Ovary (tissue), 9 donors: ENCODE measurements around the gene ABI1. TPM values are rescaled to one million over a fixed set of nuclear protein-coding genes. Genes with fewer than 3 reads are reported as not detected.

ENCODE experiments used
- DNase-seq, 5 donors: peaks; one replicate each; pipeline ENCODE4 v3.0.0-alpha.2; 2019 to 2020
- H3K27ac ChIP-seq, 2 donors: fragments of 200-600 bp; one replicate each; pipeline versions ENCODE4 v1.5.1 to v1.8.0; 2019 to 2022
- H3K27me3 ChIP-seq: fragments of 200-600 bp; one replicate; pipeline ENCODE4 v1.8.0; 2022
- H3K36me3 ChIP-seq: fragments of 200-600 bp; sonication (generic); one replicate; pipeline ENCODE4 v1.5.1; 2019
- H3K4me1 ChIP-seq: one replicate; pipeline ENCODE4 v1.8.1; 2013; ENCODE audit warnings: mild to moderate bottlenecking, moderate library complexity; ENCODE audit not compliant: insufficient read depth
- H3K4me3 ChIP-seq: fragments of 200-600 bp; sonication (generic); one replicate; pipeline ENCODE4 v1.5.1; 2017
- H3K9me3 ChIP-seq, 2 donors: fragments of 200-600 bp in 1 of 2; sonication (generic) in 1 of 2; one replicate each; pipeline versions ENCODE4 v1.5.1 to v1.8.1; 2013 to 2019; ENCODE audit warnings: mild to moderate bottlenecking in 1 of 2, moderate library complexity in 1 of 2
- CTCF ChIP-seq, 3 donors: fragments of 450-650 bp in 2 of 3; fragments of 200-600 bp in 1 of 3; IDR thresholded peaks; one replicate each; pipeline versions ENCODE4 v1.5.1 to v1.8.0; 2016 to 2022; ENCODE audit warnings: antibody characterized with exemption in 3 of 3, mild to moderate bottlenecking in 1 of 3
- EP300 ChIP-seq: sonication (generic); formaldehyde crosslinking; IDR thresholded peaks from one replicate; pipeline ENCODE4 v1.6.1; 2017; ENCODE audit warnings: antibody characterized with exemption
- POLR2A ChIP-seq: fragments of 450-650 bp; IDR thresholded peaks from one replicate; pipeline ENCODE4 v1.6.1; 2017; ENCODE audit warnings: antibody characterized with exemption, mild to moderate bottlenecking, moderate library complexity
- WGBS, 3 donors: extraction: QIAGEN DNeasy Blood & Tissue Kit in 1 of 3; methylation state at CpG; one replicate each; pipeline versions ENCODE4 v1.1.5 to v1.1.7; 2013 to 2017; 5-methylcytosine and 5-hydroxymethylcytosine counted together
- intact Hi-C, 4 donors: fragments of 100-400 bp; cut with DNase I; formaldehyde crosslinking; loops; one replicate each; pipeline versions ENCODE4 v1.11.0 to v1.15.1; 2022 to 2023
- polyA plus RNA-seq, 2 donors: library from polyadenylated mRNA; stranded (reverse); fragments of 200-250 nt in 1 of 2; fragments of 350-450 nt in 1 of 2; fragmentation: Illumina TruSeq in 1 of 2; extraction: RNeasy Lipid Tissue Mini Kit (QIAGEN cat#74804) in 1 of 2; gene quantifications; one replicate each; pipeline ENCODE4 v1.2.3, GENCODE V29; 2013 to 2014
- total RNA-seq, 7 donors: library from RNA; depleted of rRNA in 2 of 7; stranded (reverse); fragments of >200 nt in 2 of 7; fragmentation: NEBNext Ultra II Directional in 3 of 7; extraction: Animal tissue kit (Norgen Biotek cat#: 25700) in 3 of 7; gene quantifications; one replicate each; pipeline versions ENCODE4 v1.1.0 to v1.2.4, GENCODE V29; 2016 to 2023
- donor health status: DM: no; HTN: no; CAD: no; lungs with moderate emphysema.
- donor health status: DM: no; HTN: no; CAD: no.
- donor health status: Bipolar disorder and iron deficiency.
- donor health status: DM: yes; HTN: yes; CAD: no.
- donor health status: DM: no; HTN: no; CAD: no.
- donor health status: DM: yes; HTN: yes; CAD: no.

The ABI1 gene
- total and polyA plus RNA-seq, 9 donors = 29.8 to 51.7 (median 42.1) TPM

DNA sequence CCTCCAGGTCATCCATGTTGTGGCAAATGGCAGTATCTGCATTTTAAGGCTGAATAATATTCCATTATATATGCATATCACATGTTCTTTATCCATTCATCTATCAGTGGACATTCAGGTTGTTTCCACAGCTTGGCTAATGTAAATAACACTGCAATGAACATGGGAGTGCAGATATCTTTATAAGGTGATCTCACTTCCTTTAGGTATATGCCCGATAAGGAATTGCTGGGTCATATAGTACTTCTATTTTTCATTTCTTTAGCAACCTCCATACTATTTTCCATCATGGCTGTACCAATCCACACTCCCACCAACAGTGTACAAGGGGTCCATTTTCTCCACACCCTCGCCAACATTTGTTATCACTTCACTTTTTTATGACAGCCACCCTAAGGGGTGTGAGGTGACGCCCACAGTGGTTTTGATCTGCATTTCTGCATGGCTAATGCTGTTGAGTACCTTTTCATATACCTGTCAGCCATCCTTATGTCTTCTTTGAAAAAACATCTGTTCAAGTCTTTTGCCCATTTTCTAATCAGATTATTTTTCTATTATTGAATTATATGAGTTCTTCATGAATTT lies 18.9 kb downstream of the ABI1 start:
- Histone ChIP-seq H3K9me3 (no peaks in the 10 kb centered on the region), H3K4me1 (peaks cover 3% of the 10 kb centered on the region), H3K36me3 (no peaks in the 10 kb centered on the region), H3K27me3 (no peaks in the 10 kb centered on the region), H3K4me3 (no peak overlapping the region), H3K27ac (no peak overlapping the region)
- intact Hi-C loops = no loop called here
- no peak for DNase-seq
- 76 to 97% (median 82%) methylated on average over 3 of the region's 3 CpGs for WGBS, 3 donors
- TF ChIP-seq POLR2A (no peak), EP300 (no peak), CTCF (IDR thresholded peaks at IDR 0.05) (no peak)

GRCh38 chr10:26840938-26841732 lies 19.6 kb downstream of the ABI1 start:
- no peak overlapping the region for H3K27ac ChIP-seq
- TF ChIP-seq CTCF (IDR thresholded peaks at IDR 0.05) (no peak), POLR2A (no peak), EP300 (no peak)
- H3K27me3 ChIP-seq = no peaks in the 10 kb centered on the region
- H3K4me1 ChIP-seq = peaks cover 3% of the 10 kb centered on the region
- DNase-seq = no peak
- H3K36me3 ChIP-seq = no peaks in the 10 kb centered on the region
- intact Hi-C loops = no loop called here
- no peak overlapping the region for H3K4me3 ChIP-seq
- H3K9me3 ChIP-seq = no peaks in the 10 kb centered on the region

DNA sequence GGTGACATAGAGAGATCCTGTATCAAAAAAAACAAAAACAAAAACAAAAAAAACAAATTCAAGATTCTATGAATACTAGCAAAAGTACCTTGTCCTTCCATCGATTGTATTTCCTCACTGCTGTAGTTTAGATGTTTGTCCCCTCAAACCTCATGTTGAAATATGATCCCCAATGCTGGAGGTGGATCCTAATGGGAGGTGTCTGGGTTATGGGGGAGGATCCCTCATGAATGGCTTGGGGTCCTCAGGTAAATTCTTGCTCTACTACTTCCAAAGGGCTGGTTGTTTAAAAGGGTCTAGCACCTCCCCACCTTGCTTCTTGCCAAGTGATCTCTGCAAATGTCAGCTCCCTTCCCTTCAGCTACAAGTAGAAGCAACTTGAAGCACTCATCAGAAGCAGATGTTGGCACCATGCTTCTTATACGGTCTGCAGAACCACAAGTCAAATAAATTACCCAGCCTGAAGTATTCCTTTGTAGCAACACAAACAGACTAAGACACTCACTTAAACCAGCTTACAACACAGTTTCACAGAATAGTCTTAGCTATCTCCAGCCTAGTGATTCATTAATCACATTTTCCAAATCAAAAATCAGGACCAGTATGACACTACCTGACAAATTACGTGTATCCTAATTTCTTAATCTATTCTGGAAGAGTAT lies 20.7 kb downstream of the ABI1 start:
- DNase-seq = no peak
- Histone ChIP-seq H3K36me3 (no peaks in the 10 kb centered on the region), H3K27ac (no peak overlapping the region), H3K9me3 (no peaks in the 10 kb centered on the region), H3K4me3 (no peak overlapping the region), H3K27me3 (no peaks in the 10 kb centered on the region), H3K4me1 (peaks cover 3% of the 10 kb centered on the region)
- intact Hi-C loops = no loop called here
- TF ChIP-seq POLR2A (no peak), EP300 (no peak), CTCF (IDR thresholded peaks at IDR 0.05) (no peak)
- 62 to 75% (median 70%) methylated on average over 3 of the region's 3 CpGs for WGBS, 3 donors

GRCh38 chr10:26837139-26837538 lies 23.6 kb downstream of the ABI1 start:
- Histone ChIP-seq H3K27ac (no peak overlapping the region), H3K4me3 (no peak overlapping the region), H3K27me3 (no peaks in the 10 kb centered on the region), H3K9me3 (no peaks in the 10 kb centered on the region), H3K4me1 (peaks cover 1% of the 10 kb centered on the region), H3K36me3 (no peaks in the 10 kb centered on the region)
- WGBS, 3 donors = 65 to 95% (median 70%) methylated on average over 2 of the region's 2 CpGs
- intact Hi-C loops = no loop called here
- TF ChIP-seq CTCF (IDR thresholded peaks at IDR 0.05) (no peak), EP300 (no peak), POLR2A (no peak)
- DNase-seq = no peak
